ENCODE data around the gene MTHFD1L. TPM values are rescaled to one million over a fixed set of nuclear protein-coding genes. Genes with fewer than 3 reads are reported as not detected.

The MTHFD1L gene
- total and polyA plus RNA-seq, 2 of the 8 experiments (the other 6 are each of a cell fraction or from before 2014, with no cell fraction given), result 29.2 to 105 TPM

GRCh38 chr6:150928882-150929281, 63.4 kb downstream of the MTHFD1L start:
- no peak overlapping the region for H2AFZ ChIP-seq (ENCODE audit: low read length)
- no peak overlapping the region for H3K23ac ChIP-seq (ENCODE audit: insufficient read length)
- no peaks in the 10 kb centered on the region for H3K23me2 ChIP-seq (ENCODE audit: low read depth, low read length)
- no peak overlapping the region for H3K27ac ChIP-seq (ENCODE audit: low read depth, low read length)
- H3K4me1 ChIP-seq (replicated peaks in 1 of 4; ENCODE audit: control insufficient read depth in 3 of 4, insufficient read depth in 4 of 4, low read length in 3 of 4), result no peaks in the 10 kb centered on the region
- TF ChIP-seq CTCF (IDR thresholded peaks at IDR 0.05; ENCODE audit: control extremely low read depth in 1 of 3, insufficient read depth in 1 of 3, low read depth in 1 of 3, low read length in 3 of 3) (peak; percentile 46 to 73 (median 68)), RAD21 (IDR thresholded peaks at IDR 0.05 in 1 of 2, conservative IDR thresholded peaks at IDR 0.05 in 1 of 2; ENCODE audit: low read depth in 2 of 2, low read length in 2 of 2) (peak; percentile 13 to 34; a peak in 2 of 4 replicates), ASH2L (IDR thresholded peaks at IDR 0.05; ENCODE audit: low read length) (no peak)
- no peak overlapping the region for H4K5ac ChIP-seq (ENCODE audit: insufficient read length, low read depth, low read length)
- H3K27me3 ChIP-seq (replicated peaks in 1 of 4; ENCODE audit: control insufficient read depth in 3 of 4, extremely low read depth in 1 of 4, insufficient read depth in 3 of 4, low read length in 3 of 4), result no peaks in the 10 kb centered on the region
- no peak for DNase-seq (ENCODE audit: low read depth in 1 of 2, low spot score in 2 of 2)
- no peak overlapping the region for H2BK12ac ChIP-seq (ENCODE audit: low read depth, low read length)
- no peaks in the 10 kb centered on the region for H3K79me2 ChIP-seq (ENCODE audit: control insufficient read depth in 1 of 2, insufficient read depth in 2 of 2, low read length in 2 of 2)
- H3K4me2 ChIP-seq (ENCODE audit: insufficient read depth in 1 of 2, low read depth in 2 of 2, low read length in 2 of 2), result no peak overlapping the region
- no peak overlapping the region for H3K56ac ChIP-seq (replicated peaks; ENCODE audit: insufficient read length, low read depth, low read length)
- no peaks in the 10 kb centered on the region for H3K9me3 ChIP-seq (ENCODE audit: insufficient read depth in 2 of 2, low read depth in 1 of 2, low read length in 1 of 2)
- no peak overlapping the region for H2BK120ac ChIP-seq (replicated peaks; ENCODE audit: low read depth, low read length)
- H3K4ac ChIP-seq (replicated peaks; ENCODE audit: insufficient read length, low read depth, low read length), result no peak overlapping the region
- H3K36me3 ChIP-seq (ENCODE audit: control insufficient read depth in 2 of 4, insufficient read depth in 4 of 4, low read length in 3 of 4), result peaks cover 0 to 30% (median 18%) of the 10 kb centered on the region in 4 experiments
- no peak overlapping the region for H3K14ac ChIP-seq (ENCODE audit: insufficient read length)
- no peak overlapping the region for H2AK5ac ChIP-seq (ENCODE audit: low read depth, low read length)
- 88% methylated on average over 3 of the region's 3 CpGs; no CpG with 5 or more reads in 1 of the 2 experiments for WGBS, 2 experiments (ENCODE audit: extremely low coverage in 1 of 2, insufficient coverage in 1 of 2, insufficient read length in 1 of 2, insufficient replicate concordance in 2 of 2, low coverage in 1 of 2, low lambda C conversion rate in 2 of 2, missing lambda C conversion rate in 1 of 2)
- H3K79me1 ChIP-seq (ENCODE audit: low read depth, low read length), result no peaks in the 10 kb centered on the region; the same call in 1 of the 2 replicates
- H2BK20ac ChIP-seq (ENCODE audit: low read length), result no peak overlapping the region
- H4K8ac ChIP-seq (ENCODE audit: extremely low read depth, insufficient read depth, low read length), result no peak overlapping the region
- H2BK5ac ChIP-seq (ENCODE audit: low read depth, low read length), result no peak overlapping the region
- H3K4me3 ChIP-seq (ENCODE audit: extremely low read depth in 1 of 4, insufficient read depth in 2 of 4, low read depth in 3 of 4, low read length in 4 of 4), result no peak overlapping the region
- H3K18ac ChIP-seq (ENCODE audit: extremely low read depth, low read length), result no peak overlapping the region
- POLR2A ChIA-PET (ENCODE audit: partially characterized antibody), result interaction anchor here (0.8 to 1.1 kb wide), 3 partner anchors 20 to 62 kb away, joined by 3 read pairs; no protein-coding TSS in a partner anchor
- no peak overlapping the region for H4K91ac ChIP-seq (replicated peaks; ENCODE audit: insufficient read length, low read length)
- no peak for FAIRE-seq
- H4K20me1 ChIP-seq (replicated peaks in 1 of 2; ENCODE audit: control insufficient read depth in 1 of 2, insufficient read depth in 2 of 2, low read length in 2 of 2), result no peaks in the 10 kb centered on the region
- CTCF ChIA-PET (ENCODE audit: partially characterized antibody), result interaction anchor here (0.6 to 3.5 kb wide), 27 partner anchors 8 to 428 kb away, joined by 3 to 21 read pairs (median 4); no protein-coding TSS in a partner anchor
- no peak overlapping the region for H3K9ac ChIP-seq (replicated peaks in 1 of 4; ENCODE audit: extremely low read depth in 1 of 4, low read depth in 3 of 4, low read length in 3 of 4)
- no peak overlapping the region for H2BK15ac ChIP-seq (ENCODE audit: low read length)

Data from H1 (cell line).